Measurements from ENCODE around the gene SPARC. TPM values are rescaled to one million over a fixed set of nuclear protein-coding genes. Genes with fewer than 3 reads are reported as not detected.

Gene SPARC
- total RNA-seq, 1 experiment from 2014 or later, result 320 TPM

DNA sequence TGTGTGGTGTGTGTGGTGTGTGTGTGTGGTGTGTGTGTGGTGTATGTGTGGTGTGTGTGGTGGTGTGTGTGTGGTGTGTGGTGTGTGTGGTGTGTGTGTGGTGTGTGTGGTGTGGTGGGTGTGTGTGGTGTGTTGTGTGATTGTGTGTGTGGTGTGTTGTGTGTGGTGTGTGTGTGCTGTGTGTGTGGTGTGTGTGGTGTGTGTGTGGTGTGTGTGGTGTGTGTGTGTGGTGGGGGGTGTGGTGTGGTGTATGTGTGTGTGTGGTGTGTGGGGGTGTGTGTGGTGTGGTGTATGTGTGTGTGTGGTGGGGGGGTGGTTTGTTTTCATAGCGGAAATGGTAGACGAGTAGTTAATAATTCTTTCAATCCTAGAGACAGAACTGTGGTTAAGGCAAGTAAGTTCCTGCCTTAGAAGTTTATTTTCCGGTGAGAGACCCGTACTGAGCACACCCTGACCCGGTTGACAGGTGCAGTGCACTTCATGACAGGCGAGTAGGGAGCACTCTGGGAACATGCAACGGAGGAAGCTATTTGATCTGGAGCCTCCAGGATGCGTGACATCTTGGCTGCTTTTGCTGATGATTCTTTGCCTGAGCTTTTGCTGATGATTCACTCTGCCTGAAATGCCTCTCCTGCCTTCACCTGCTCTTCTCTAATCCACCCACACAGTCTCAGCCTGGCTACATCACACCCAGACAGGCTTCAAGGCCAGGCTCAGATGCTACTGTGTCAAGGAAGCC is 73.9 kb downstream of the SPARC start:
- H3K4me3 Mint-ChIP-seq, result no peak overlapping the region
- Histone ChIP-seq H2BK15ac (ENCODE audit: low read depth, low read length) (no peak overlapping the region), H4K91ac (ENCODE audit: insufficient read length, low read depth, low read length) (no peak overlapping the region), H3K4ac (ENCODE audit: low read depth, low read length) (no peak overlapping the region), H3K27me3 (ENCODE audit: insufficient read depth, low read length) (no peaks in the 10 kb centered on the region), H2BK20ac (ENCODE audit: low read depth, low read length, poor library complexity, severe bottlenecking) (no peak overlapping the region), H3K56ac (ENCODE audit: insufficient read length, low read depth, low read length) (no peak overlapping the region), H2AK5ac (ENCODE audit: insufficient read length, low read length) (no peak overlapping the region), H3K27ac (ENCODE audit: insufficient read length, low read depth, low read length) (no peak overlapping the region), H3K18ac (ENCODE audit: insufficient read length, low read depth, low read length) (peak overlapping the region; percentile 44), H3K4me2 (ENCODE audit: insufficient read depth, insufficient read length, low read length) (no peak overlapping the region), H2BK12ac (ENCODE audit: insufficient read length, low read depth, low read length) (no peak overlapping the region), H2AFZ (ENCODE audit: low read length) (no peak overlapping the region), H3K79me2 (ENCODE audit: insufficient read depth, low read length) (no peaks in the 10 kb centered on the region), H3T11ph (ENCODE audit: low read length) (no peak overlapping the region), H3K4me1 (ENCODE audit: insufficient read depth, low read length) (no peaks in the 10 kb centered on the region), H3K9ac (ENCODE audit: extremely low read depth, insufficient read length, low read length) (no peak overlapping the region), H2BK5ac (ENCODE audit: insufficient read length, low read length) (no peak overlapping the region), H3K9me3 (ENCODE audit: control insufficient read depth, low read depth, low read length) (no peaks in the 10 kb centered on the region), H3K23me2 (ENCODE audit: insufficient read length, low read depth, low read length, poor library complexity, severe bottlenecking) (no peaks in the 10 kb centered on the region), H4K20me1 (ENCODE audit: control insufficient read depth, insufficient read depth, insufficient read length) (no peaks in the 10 kb centered on the region), H3K79me1 (ENCODE audit: insufficient read depth, low read depth, low read length, poor library complexity, severe bottlenecking) (no peaks in the 10 kb centered on the region), H3K14ac (ENCODE audit: insufficient read depth, low read length) (no peak overlapping the region; the same call in 1 of the 2 replicates), H3K23ac (ENCODE audit: insufficient read length, low read depth, low read length) (no peak overlapping the region), H2BK120ac (ENCODE audit: low read depth, low read length, poor library complexity, severe bottlenecking) (no peak overlapping the region), H4K8ac (replicated peaks; ENCODE audit: insufficient read length, low read depth, low read length) (no peak overlapping the region), H4K5ac (ENCODE audit: insufficient read length, low read depth, low read length) (no peak overlapping the region)
- WGBS (ENCODE audit: extremely low coverage, insufficient read length, low lambda C conversion rate), result no CpG with 5 or more reads among the region's 8 CpGs
- H3K36me3 Mint-ChIP-seq (ENCODE audit: insufficient read depth in 1 of 3, low read depth in 3 of 3), result no peaks in the 10 kb centered on the region; a peak in 2 of 7 replicates
- H3K27ac Mint-ChIP-seq, result peak overlapping the region in 1 of 3 experiments; percentile 89; a peak in 2 of 7 replicates
- H3K4me1 Mint-ChIP-seq, result peaks cover 14 to 21% of the 10 kb centered on the region in 2 experiments
- no peak for DNase-seq
- H3K9me3 Mint-ChIP-seq, result no peaks in the 10 kb centered on the region
- peaks cover 3% of the 10 kb centered on the region for H3K27me3 Mint-ChIP-seq (ENCODE audit: low read depth)
- no peak for TF ChIP-seq CTCF (conservative IDR thresholded peaks at IDR 0.05)

Measured in H9 (cell line).